Activated CD4-positive, alpha-beta memory T cell treated with anti-CD3 and anti-CD28 coated beads for 36 hours (primary cell): ENCODE measurements around the gene ZMIZ1. TPM values are rescaled to one million over a fixed set of nuclear protein-coding genes. Genes with fewer than 3 reads are reported as not detected.

ENCODE experiments used
- CTCF ChIA-PET: fragments of 350-600 bp; sonication (Branson Sonifier 250); formaldehyde crosslinking; loops from one replicate; lab custom pipeline; 2021; ENCODE audit warnings: antibody characterized with exemption, inconsistent platforms; lab: Charles Lee
- POLR2A ChIA-PET: fragments of 350-600 bp; sonication (Branson Sonifier 250); formaldehyde crosslinking; loops from one replicate; lab custom pipeline; 2021; ENCODE audit warnings: antibody characterized with exemption; lab: Charles Lee
- DNase-seq: peaks from one replicate; pipeline ENCODE4 v3.0.0-alpha.2; 2020
- H3K27ac Mint-ChIP-seq: one replicate; pipeline ENCODE4 v1.8.0; 2021; ENCODE audit warnings: mixed read lengths
- H3K27me3 Mint-ChIP-seq: one replicate; pipeline ENCODE4 v1.8.0; 2021; ENCODE audit warnings: mixed read lengths
- H3K36me3 Mint-ChIP-seq: one replicate; pipeline ENCODE4 v1.8.0; 2021; ENCODE audit warnings: mixed read lengths
- H3K4me1 Mint-ChIP-seq: one replicate; pipeline ENCODE4 v1.8.0; 2021; ENCODE audit warnings: low read depth, mixed read lengths
- H3K4me3 Mint-ChIP-seq: one replicate; pipeline ENCODE4 v1.8.0; 2021; ENCODE audit warnings: mild to moderate bottlenecking, mixed read lengths
- H3K9me3 Mint-ChIP-seq: one replicate; pipeline ENCODE4 v1.8.0; 2021; ENCODE audit warnings: mixed read lengths
- intact Hi-C: fragments of 100-400 bp; cut with micrococcal nuclease; formaldehyde crosslinking; loops from one replicate; pipeline ENCODE4 v1.15.1; 2023
- total RNA-seq, 2 experiments: library from RNA; stranded (reverse); gene quantifications; one replicate each; pipeline ENCODE4 v1.2.3, GENCODE V29; 2021

The ZMIZ1 gene
- total RNA-seq, 2 experiments from 2014 or later, result 28.5 to 29.2 TPM

DNA sequence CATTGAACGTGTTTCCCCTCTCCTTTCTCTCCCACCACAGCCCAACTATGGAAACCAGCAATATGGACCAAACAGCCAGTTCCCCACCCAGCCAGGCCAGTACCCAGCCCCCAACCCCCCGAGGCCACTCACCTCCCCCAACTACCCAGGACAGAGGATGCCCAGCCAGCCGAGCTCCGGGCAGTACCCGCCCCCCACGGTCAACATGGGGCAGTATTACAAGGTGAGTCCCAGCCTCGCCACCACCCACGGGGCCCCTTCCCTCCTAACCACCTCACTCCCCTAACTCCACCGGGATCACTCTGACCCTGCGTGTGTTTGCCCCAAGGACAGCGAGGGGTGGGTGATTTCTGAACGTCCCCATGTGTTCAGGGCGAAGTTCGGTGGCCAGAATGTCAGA, 227.7 kb downstream of the ZMIZ1 start:
- CTCF ChIA-PET, result interaction anchor here (1.4 kb wide), 1 partner anchor 78 kb away, joined by 3 read pairs; no protein-coding TSS in a partner anchor
- Mint-ChIP-seq H3K9me3 (no peaks in the 10 kb centered on the region), H3K4me1 (peaks cover 24% of the 10 kb centered on the region), H3K36me3 (peaks cover 42% of the 10 kb centered on the region), H3K27me3 (no peaks in the 10 kb centered on the region), H3K27ac (no peak overlapping the region), H3K4me3 (no peak overlapping the region)
- DNase-seq, result no peak
- POLR2A ChIA-PET, result no interaction called here
- intact Hi-C loops, result loop anchor here (10.0 kb wide), 1 partner anchor 168 kb away; no protein-coding TSS in a partner anchor

DNA sequence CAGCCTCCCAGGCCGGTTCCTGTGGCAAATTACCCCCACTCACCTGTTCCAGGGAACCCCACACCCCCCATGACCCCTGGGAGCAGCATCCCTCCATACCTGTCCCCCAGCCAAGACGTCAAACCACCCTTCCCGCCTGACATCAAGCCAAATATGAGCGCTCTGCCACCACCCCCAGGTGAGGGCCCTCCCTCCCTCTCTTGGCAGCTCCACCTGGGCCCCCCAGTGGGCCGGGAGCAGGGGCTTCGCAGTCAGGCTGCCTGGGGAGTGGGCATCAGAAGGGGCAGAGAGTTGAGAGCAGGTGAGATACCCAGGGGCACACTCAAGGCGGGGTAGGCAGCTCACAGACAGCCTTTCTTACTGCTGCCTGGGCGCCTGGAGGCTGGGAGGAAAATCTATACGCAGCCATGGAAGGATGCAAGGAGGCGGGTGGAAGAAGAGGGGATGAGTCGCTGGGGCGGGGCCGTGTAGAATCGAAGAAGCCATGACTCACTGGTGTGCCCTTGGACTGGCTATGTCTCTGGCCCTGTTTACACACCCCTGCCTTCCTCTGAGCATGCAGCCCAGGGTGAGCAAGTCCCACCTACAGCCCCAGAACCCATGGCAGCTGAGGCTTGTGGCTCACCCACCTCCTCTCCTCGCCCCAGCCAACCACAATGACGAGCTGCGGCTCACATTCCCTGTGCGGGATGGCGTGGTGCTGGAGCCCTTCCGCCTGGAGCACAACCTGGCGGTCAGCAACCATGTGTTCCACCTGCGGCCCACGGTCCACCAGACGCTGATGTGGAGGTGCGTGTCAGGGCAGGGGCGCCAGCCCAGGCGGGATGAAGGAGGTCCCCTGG, 229.9 kb downstream of the ZMIZ1 start:
- DNase-seq, result peak; percentile 82
- peaks cover 24% of the 10 kb centered on the region for H3K4me1 Mint-ChIP-seq
- no peaks in the 10 kb centered on the region for H3K27me3 Mint-ChIP-seq
- POLR2A ChIA-PET, result no interaction called here
- CTCF ChIA-PET, result no interaction called here
- intact Hi-C loops, result loop anchor here (10.0 kb wide), 1 partner anchor 166 kb away; no protein-coding TSS in a partner anchor
- peak overlapping the region; percentile 8 for H3K27ac Mint-ChIP-seq
- H3K36me3 Mint-ChIP-seq, result peaks cover 44% of the 10 kb centered on the region
- H3K9me3 Mint-ChIP-seq, result no peaks in the 10 kb centered on the region
- no peak overlapping the region for H3K4me3 Mint-ChIP-seq

GRCh38 chr10:79299397-79300241, 230.9 kb downstream of the ZMIZ1 start:
- H3K27me3 Mint-ChIP-seq, result no peaks in the 10 kb centered on the region
- H3K4me1 Mint-ChIP-seq, result peaks cover 18% of the 10 kb centered on the region
- intact Hi-C loops, result loop anchor here (10.0 kb wide), 1 partner anchor 165 kb away; no protein-coding TSS in a partner anchor
- no peak overlapping the region for H3K27ac Mint-ChIP-seq
- ChIA-PET POLR2A (no interaction called here), CTCF (no interaction called here)
- H3K36me3 Mint-ChIP-seq, result peaks cover 42% of the 10 kb centered on the region
- no peak overlapping the region for H3K4me3 Mint-ChIP-seq
- DNase-seq, result no peak
- H3K9me3 Mint-ChIP-seq, result no peaks in the 10 kb centered on the region

GRCh38 chr10:79300711-79301110, 231.9 kb downstream of the ZMIZ1 start:
- ChIA-PET CTCF (no interaction called here), POLR2A (no interaction called here)
- peaks cover 40% of the 10 kb centered on the region for H3K36me3 Mint-ChIP-seq
- H3K4me1 Mint-ChIP-seq, result peaks cover 12% of the 10 kb centered on the region
- intact Hi-C loops, result no loop called here
- DNase-seq, result no peak
- H3K4me3 Mint-ChIP-seq, result no peak overlapping the region
- no peaks in the 10 kb centered on the region for H3K9me3 Mint-ChIP-seq
- H3K27ac Mint-ChIP-seq, result no peak overlapping the region
- H3K27me3 Mint-ChIP-seq, result no peaks in the 10 kb centered on the region

- Mint-ChIP-seq H3K36me3 (peaks cover 34% of the 10 kb centered on the region), H3K4me1 (peaks cover 10% of the 10 kb centered on the region), H3K4me3 (no peak overlapping the region), H3K9me3 (no peaks in the 10 kb centered on the region), H3K27me3 (no peaks in the 10 kb centered on the region), H3K27ac (no peak overlapping the region)
- ChIA-PET CTCF (no interaction called here), POLR2A (no interaction called here)
- no peak for DNase-seq
- intact Hi-C loops, result no loop called here
Measured at GRCh38 chr10:79301754-79302530, 233.2 kb downstream of the ZMIZ1 start.

DNA sequence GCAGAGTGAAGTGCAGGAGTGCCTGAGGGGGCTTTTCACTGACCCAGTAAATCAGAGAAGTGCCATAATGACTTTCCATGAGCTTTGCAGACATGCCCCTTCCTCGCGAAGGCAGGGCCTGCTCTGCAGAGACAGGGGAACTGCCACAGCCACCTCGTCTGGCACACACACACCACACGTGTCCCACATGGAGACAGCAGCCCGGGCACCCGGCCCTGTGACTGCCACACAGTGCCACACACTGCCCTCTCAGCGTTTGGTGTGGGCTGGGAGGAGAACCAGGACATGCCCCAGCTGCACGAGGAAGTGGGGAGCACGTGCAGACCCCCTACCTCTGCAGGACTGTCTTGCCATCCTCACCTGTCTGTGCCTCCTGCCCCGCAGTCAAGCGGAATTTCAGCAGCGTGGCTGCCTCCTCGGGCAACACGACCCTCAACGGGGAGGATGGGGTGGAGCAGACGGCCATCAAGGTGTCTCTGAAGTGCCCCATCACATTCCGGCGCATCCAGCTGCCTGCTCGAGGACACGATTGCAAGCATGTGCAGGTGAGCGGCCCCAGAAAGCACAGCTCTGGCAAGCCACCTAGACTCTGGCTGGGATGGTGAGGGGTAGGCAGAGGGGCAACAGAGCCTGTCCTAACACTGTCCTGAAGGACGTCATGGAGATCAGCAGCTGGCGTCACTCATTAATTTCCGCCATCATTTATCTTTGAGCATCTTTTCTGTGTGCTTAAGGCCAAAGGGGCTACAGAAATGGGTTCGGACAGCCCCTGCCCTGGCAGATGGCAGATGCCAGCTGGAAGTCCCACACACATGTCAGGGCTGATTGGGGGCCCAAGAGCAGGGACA, 235.1 kb downstream of the ZMIZ1 start:
- H3K9me3 Mint-ChIP-seq, result no peaks in the 10 kb centered on the region
- H3K27me3 Mint-ChIP-seq, result no peaks in the 10 kb centered on the region
- DNase-seq, result no peak
- H3K36me3 Mint-ChIP-seq, result peaks cover 41% of the 10 kb centered on the region
- peaks cover 1% of the 10 kb centered on the region for H3K4me1 Mint-ChIP-seq
- ChIA-PET CTCF (interaction anchor here (1.2 kb wide), 1 partner anchor 11 kb away, joined by 4 read pairs; no protein-coding TSS in a partner anchor), POLR2A (no interaction called here)
- intact Hi-C loops, result no loop called here
- H3K4me3 Mint-ChIP-seq, result no peak overlapping the region
- no peak overlapping the region for H3K27ac Mint-ChIP-seq

DNA sequence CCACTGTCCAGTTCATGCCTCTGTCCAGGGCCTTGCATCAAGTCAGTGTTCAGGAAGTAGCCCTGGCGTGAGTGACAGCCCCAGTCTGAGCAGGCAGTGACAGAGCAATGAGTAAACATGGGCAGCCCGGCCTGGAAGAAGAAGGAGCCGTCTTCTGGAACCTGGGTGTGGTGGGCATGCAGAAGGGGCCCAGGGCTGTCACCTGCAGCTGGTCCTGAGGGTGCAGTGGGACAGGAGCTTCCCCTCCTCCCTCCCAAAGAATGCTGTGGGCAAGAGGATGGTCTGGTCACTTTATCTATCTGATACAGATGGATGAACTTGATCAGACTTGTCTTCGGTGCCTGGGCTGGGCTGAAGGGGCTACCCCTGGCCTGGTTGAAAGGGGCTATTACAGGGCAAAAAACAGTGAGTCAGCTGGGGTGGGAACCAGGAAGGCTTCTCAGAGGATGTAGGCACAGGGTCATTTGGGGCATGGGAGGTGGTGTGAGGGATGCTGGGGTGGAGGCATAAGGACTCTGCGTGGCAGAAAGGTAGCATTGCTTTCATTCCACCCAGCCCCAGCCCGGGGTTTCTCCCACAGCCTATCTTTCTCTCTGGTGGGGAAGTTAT, 235.8 kb downstream of the ZMIZ1 start:
- Mint-ChIP-seq H3K36me3 (peaks cover 35% of the 10 kb centered on the region), H3K4me3 (no peak overlapping the region), H3K27me3 (no peaks in the 10 kb centered on the region), H3K27ac (no peak overlapping the region), H3K4me1 (no peaks in the 10 kb centered on the region), H3K9me3 (no peaks in the 10 kb centered on the region)
- ChIA-PET CTCF (interaction anchor here (1.2 kb wide), 1 partner anchor 12 kb away, joined by 4 read pairs; no protein-coding TSS in a partner anchor), POLR2A (interaction anchor here (1.0 kb wide), 1 partner anchor 12 kb away, joined by 4 read pairs; no protein-coding TSS in a partner anchor)
- intact Hi-C loops, result no loop called here
- DNase-seq, result no peak

GRCh38 chr10:79305515-79305914, 236.7 kb downstream of the ZMIZ1 start:
- CTCF ChIA-PET, result no interaction called here
- H3K9me3 Mint-ChIP-seq, result no peaks in the 10 kb centered on the region
- no peaks in the 10 kb centered on the region for H3K27me3 Mint-ChIP-seq
- H3K36me3 Mint-ChIP-seq, result peaks cover 28% of the 10 kb centered on the region
- DNase-seq, result no peak
- POLR2A ChIA-PET, result interaction anchor here (0.6 to 1.0 kb wide), 2 partner anchors 11 to 12 kb away, joined by 3 to 4 read pairs; no protein-coding TSS in a partner anchor
- no peak overlapping the region for H3K27ac Mint-ChIP-seq
- intact Hi-C loops, result no loop called here
- no peaks in the 10 kb centered on the region for H3K4me1 Mint-ChIP-seq
- H3K4me3 Mint-ChIP-seq, result no peak overlapping the region

DNA sequence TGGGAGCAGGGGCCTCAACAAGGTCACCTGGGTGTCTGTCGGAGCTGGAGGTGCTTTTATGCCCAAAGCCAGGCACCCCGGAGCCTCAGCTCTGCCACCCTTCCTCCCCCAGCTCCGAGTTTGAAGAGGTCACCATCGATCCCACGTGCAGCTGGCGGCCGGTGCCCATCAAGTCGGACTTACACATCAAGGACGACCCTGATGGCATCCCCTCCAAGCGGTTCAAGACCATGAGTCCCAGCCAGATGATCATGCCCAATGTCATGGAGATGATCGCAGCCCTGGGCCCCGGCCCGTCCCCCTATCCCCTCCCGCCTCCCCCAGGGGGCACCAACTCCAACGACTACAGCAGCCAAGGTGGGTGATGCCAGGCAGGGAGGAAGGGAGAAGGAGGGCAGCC, 237.2 kb downstream of the ZMIZ1 start:
- POLR2A ChIA-PET, result no interaction called here
- H3K9me3 Mint-ChIP-seq, result no peaks in the 10 kb centered on the region

DNA sequence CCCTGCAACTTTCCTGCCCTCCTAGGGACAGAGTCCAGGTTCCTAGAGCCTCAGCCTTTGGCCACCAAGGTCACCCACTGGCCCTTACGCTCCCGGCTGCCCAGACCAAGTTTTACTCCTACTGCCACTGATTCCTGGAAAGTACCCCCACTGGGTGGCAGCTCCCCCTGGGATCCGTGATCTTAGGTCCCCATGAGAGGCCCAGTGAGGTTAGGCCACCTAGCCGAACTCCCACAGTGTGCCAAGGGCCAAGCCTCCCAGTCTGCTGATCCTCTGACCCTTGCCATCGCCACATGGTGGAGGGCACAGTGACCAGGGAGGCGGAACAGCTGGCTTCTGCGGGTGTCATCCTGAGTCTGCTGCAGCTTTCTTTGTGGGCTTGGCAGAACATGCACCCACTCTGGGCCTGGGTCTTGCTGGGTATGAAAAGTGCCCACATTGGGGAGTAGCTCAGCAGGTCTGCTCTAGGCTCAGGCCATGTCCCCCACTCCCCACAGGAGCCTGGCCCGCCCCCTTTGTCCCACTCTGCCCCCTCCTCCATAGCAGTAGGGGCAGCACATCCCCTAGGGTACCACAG, 238.0 kb downstream of the ZMIZ1 start:
- Mint-ChIP-seq H3K9me3 (no peaks in the 10 kb centered on the region), H3K4me1 (no peaks in the 10 kb centered on the region), H3K27me3 (no peaks in the 10 kb centered on the region), H3K27ac (no peak overlapping the region), H3K4me3 (no peak overlapping the region), H3K36me3 (peaks cover 21% of the 10 kb centered on the region)
- DNase-seq, result no peak
- ChIA-PET POLR2A (no interaction called here), CTCF (no interaction called here)
- intact Hi-C loops, result no loop called here

More for the DNA sequence above, 237.2 kb downstream of the ZMIZ1 start:
- CTCF ChIA-PET, result no interaction called here
- no peak overlapping the region for H3K4me3 Mint-ChIP-seq
- peaks cover 25% of the 10 kb centered on the region for H3K36me3 Mint-ChIP-seq
- intact Hi-C loops, result no loop called here
- no peak for DNase-seq
- no peaks in the 10 kb centered on the region for H3K4me1 Mint-ChIP-seq
- H3K27ac Mint-ChIP-seq, result no peak overlapping the region
- H3K27me3 Mint-ChIP-seq, result no peaks in the 10 kb centered on the region
